ENCODE results near the gene ABCA2. TPM values are rescaled to one million over a fixed set of nuclear protein-coding genes. Genes with fewer than 3 reads are reported as not detected.

ABCA2 gene
- total RNA-seq, 1 experiment from 2014 or later, result 19.2 TPM

- H3K9me3 Mint-ChIP-seq, result peaks cover 9% of the 10 kb centered on the region
- H3K4me3 Mint-ChIP-seq, result peak overlapping the region; percentile 41
- no peak for ATAC-seq
- no peaks in the 10 kb centered on the region; the same call in 1 of the 2 replicates for H3K4me1 Mint-ChIP-seq
- TF ChIP-seq NFYB (CRISPR knock-in tag; conservative IDR thresholded peaks at IDR 0.05; ENCODE audit: low read depth) (no peak), PRRX2 (CRISPR knock-in tag; IDR thresholded peaks at IDR 0.05) (no peak), IRF1 (CRISPR knock-in tag; IDR thresholded peaks at IDR 0.05) (no peak), CREM (CRISPR knock-in tag; IDR thresholded peaks at IDR 0.05) (no peak), FOXK1 (CRISPR knock-in tag; IDR thresholded peaks at IDR 0.05) (no peak), ATF1 (CRISPR knock-in tag; IDR thresholded peaks at IDR 0.05) (no peak), ZNF423 (CRISPR knock-in tag; IDR thresholded peaks at IDR 0.05) (no peak), ZNF281 (CRISPR knock-in tag; IDR thresholded peaks at IDR 0.05) (no peak), ZNF532 (CRISPR knock-in tag; IDR thresholded peaks at IDR 0.05; ENCODE audit: borderline replicate concordance) (no peak), RORB (CRISPR knock-in tag; IDR thresholded peaks at IDR 0.05) (no peak), SOX15 (CRISPR knock-in tag; IDR thresholded peaks at IDR 0.05) (no peak), FOXJ3 (CRISPR knock-in tag; IDR thresholded peaks at IDR 0.05; ENCODE audit: borderline replicate concordance) (no peak), HMGA2 (CRISPR knock-in tag; IDR thresholded peaks at IDR 0.05) (no peak), NR1H2 (CRISPR knock-in tag; IDR thresholded peaks at IDR 0.05) (no peak), E2F5 (CRISPR knock-in tag; IDR thresholded peaks at IDR 0.05) (no peak), AR (CRISPR knock-in tag; IDR thresholded peaks at IDR 0.05) (no peak), ATF3 (CRISPR knock-in tag; conservative IDR thresholded peaks at IDR 0.05) (no peak), PRDM15 (CRISPR knock-in tag; IDR thresholded peaks at IDR 0.05) (no peak)
- no peak overlapping the region for H3K27ac Mint-ChIP-seq
- H3K27me3 Mint-ChIP-seq (ENCODE audit: low read depth), result peaks cover 44% of the 10 kb centered on the region
- ChIA-PET POLR2A (interaction anchor here (0.7 kb wide), 1 partner anchor 626 kb away, joined by 4 read pairs; no protein-coding TSS in a partner anchor), CTCF (interaction anchor here (4.8 kb wide), 1 partner anchor 12 kb away, joined by 34 read pairs; no protein-coding TSS in a partner anchor)
- no peak for DNase-seq (ENCODE audit: low spot score)
- H3K36me3 Mint-ChIP-seq, result no peaks in the 10 kb centered on the region
Observed at GRCh38 chr9:136990242-136990911, 37.7 kb downstream of the ABCA2 start.
